Measurements from ENCODE around the gene ALS2CL. TPM values are rescaled to one million over a fixed set of nuclear protein-coding genes. Genes with fewer than 3 reads are reported as not detected.

Gene ALS2CL
- total and polyA plus RNA-seq, 7 experiments from 2014 or later = 4.2 to 41.5 (median 30.3) TPM

DNA sequence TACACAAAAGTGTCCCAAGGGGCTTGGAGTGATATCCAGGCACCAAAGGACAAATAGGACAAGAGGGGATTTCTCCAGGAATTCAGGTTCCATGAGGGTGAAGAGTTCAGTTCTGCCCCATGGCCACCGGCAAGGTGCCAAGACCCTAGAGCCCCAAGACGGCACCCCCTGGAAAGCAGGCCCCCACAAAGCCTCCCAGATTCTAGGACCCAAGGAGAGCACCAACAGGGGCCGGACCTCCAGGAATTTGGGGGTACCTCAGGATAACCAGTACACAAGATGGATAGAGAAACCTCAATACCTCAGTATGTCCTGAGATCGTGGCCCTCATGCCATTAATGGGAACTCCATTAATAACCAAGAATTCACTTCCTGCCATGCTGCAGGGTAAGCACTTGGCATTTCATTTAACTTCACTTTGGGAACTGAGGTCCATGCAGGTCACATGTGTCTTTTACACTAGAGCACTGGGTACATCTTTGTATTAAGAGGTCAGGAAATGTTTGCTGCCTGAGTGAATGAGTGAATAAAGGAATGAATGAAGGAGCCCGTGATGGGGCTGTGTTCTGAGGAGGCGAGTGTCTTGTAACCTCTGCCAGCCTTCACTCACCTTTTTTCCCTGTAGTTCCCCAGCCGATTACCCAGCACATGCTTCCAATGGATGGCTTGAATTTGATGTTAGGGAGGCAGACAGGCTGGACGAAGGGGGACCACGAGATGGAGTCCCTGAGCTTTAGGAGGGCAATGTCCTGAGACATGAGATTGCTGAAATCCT lies 39.7 kb upstream of the ALS2CL start:
- Histone ChIP-seq H3K27me3 (ENCODE audit: control insufficient read depth in 2 of 2, insufficient read depth in 2 of 2, low read length in 2 of 2) (no peaks in the 10 kb centered on the region), H3K36me3 (ENCODE audit: control insufficient read depth in 2 of 3, insufficient read depth in 3 of 3, low read length in 3 of 3) (no peaks in the 10 kb centered on the region), H3K4me1 (ENCODE audit: control insufficient read depth in 2 of 2, insufficient read depth in 2 of 2, low read length in 2 of 2) (no peaks in the 10 kb centered on the region), H3K4me3 (ENCODE audit: low read length) (no peak overlapping the region), H3K27ac (ENCODE audit: low read depth, low read length) (no peak overlapping the region), H3K9me3 (ENCODE audit: control insufficient read depth in 2 of 3, low read length in 3 of 3) (no peaks in the 10 kb centered on the region)
- Mint-ChIP-seq H3K36me3 (no peaks in the 10 kb centered on the region), H3K9me3 (no peaks in the 10 kb centered on the region), H3K27ac (peak overlapping the region in 1 of 9 donors; percentile 21), H3K27me3 (peaks cover 9 to 24% (median 24%) of the 10 kb centered on the region in 5 donors), H3K4me1 (no peaks in the 10 kb centered on the region), H3K4me3 (no peak overlapping the region)
- peak in 1 of 9 donors; percentile 3 for DNase-seq
- no peak for ATAC-seq
- ChIA-PET CTCF (no interaction called here), POLR2A (no interaction called here)
- intact Hi-C loops (cut with micrococcal nuclease) = no loop called here

DNA sequence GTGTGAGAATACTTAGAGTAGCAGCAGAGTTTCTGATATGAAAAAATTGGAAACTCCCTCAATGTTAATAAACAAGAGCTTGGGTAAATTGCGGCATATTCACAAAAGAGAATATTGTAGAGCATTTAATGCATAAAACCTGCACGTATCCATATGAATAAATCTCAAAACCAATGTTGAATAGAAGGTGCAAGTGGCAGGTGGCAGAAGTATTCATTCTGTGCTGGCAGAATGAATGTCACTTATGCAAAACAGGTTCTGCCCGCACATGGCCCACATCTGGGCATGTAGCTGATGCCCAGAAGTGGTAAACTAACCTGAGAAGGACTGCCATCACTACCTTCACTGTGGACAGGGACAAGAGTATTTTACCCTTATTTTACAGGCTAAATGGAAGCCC lies 38.3 kb upstream of the ALS2CL start:
- Mint-ChIP-seq H3K27me3 (peaks cover 5 to 20% (median 17%) of the 10 kb centered on the region in 5 donors), H3K4me3 (no peak overlapping the region), H3K4me1 (no peaks in the 10 kb centered on the region), H3K27ac (no peak overlapping the region), H3K36me3 (no peaks in the 10 kb centered on the region), H3K9me3 (no peaks in the 10 kb centered on the region)
- no peaks in the 10 kb centered on the region for H3K9me3 ChIP-seq (ENCODE audit: control insufficient read depth in 2 of 3, low read length in 3 of 3)
- ChIA-PET CTCF (no interaction called here), POLR2A (no interaction called here)
- DNase-seq (no peak), ATAC-seq (no peak)
- no peaks in the 10 kb centered on the region for H3K4me1 ChIP-seq (ENCODE audit: control insufficient read depth in 2 of 2, insufficient read depth in 2 of 2, low read length in 2 of 2)
- no peaks in the 10 kb centered on the region for H3K36me3 ChIP-seq (ENCODE audit: control insufficient read depth in 2 of 3, insufficient read depth in 3 of 3, low read length in 3 of 3)
- intact Hi-C loops (cut with micrococcal nuclease) = no loop called here
- H3K4me3 ChIP-seq (ENCODE audit: low read length) = no peak overlapping the region
- H3K27ac ChIP-seq (ENCODE audit: low read depth, low read length) = no peak overlapping the region
- no peaks in the 10 kb centered on the region for H3K27me3 ChIP-seq (ENCODE audit: control insufficient read depth in 2 of 2, insufficient read depth in 2 of 2, low read length in 2 of 2)

DNA sequence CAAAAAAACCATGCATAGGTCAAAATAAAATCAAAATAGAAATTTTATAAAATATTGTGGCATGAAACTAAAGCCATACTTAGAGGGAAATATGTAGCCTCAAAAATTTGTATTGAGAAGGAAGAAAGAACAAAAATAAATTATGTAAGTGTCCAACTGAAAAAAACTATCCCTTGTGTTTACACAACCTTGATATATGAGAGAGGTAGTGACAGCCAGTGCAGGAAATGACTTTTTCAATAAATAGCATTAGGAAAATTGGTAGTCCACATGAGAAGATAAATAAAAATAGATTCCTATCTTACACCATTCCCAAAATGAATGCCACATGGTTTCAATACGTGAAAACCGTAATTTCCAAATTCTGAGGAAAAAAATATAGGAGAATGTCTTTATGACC lies 37.3 kb upstream of the ALS2CL start:
- Mint-ChIP-seq H3K36me3 (no peaks in the 10 kb centered on the region), H3K27ac (no peak overlapping the region), H3K27me3 (peaks cover 10 to 20% (median 17%) of the 10 kb centered on the region in 5 donors), H3K4me3 (no peak overlapping the region), H3K4me1 (no peaks in the 10 kb centered on the region), H3K9me3 (no peaks in the 10 kb centered on the region)
- H3K36me3 ChIP-seq (ENCODE audit: control insufficient read depth in 2 of 3, insufficient read depth in 3 of 3, low read length in 3 of 3) = no peaks in the 10 kb centered on the region
- POLR2A ChIA-PET = no interaction called here
- DNase-seq (no peak), ATAC-seq (no peak)
- no peak overlapping the region for H3K4me3 ChIP-seq (ENCODE audit: low read length)
- H3K27ac ChIP-seq (ENCODE audit: low read depth, low read length) = no peak overlapping the region
- H3K27me3 ChIP-seq (ENCODE audit: control insufficient read depth in 2 of 2, insufficient read depth in 2 of 2, low read length in 2 of 2) = no peaks in the 10 kb centered on the region
- H3K4me1 ChIP-seq (ENCODE audit: control insufficient read depth in 2 of 2, insufficient read depth in 2 of 2, low read length in 2 of 2) = no peaks in the 10 kb centered on the region
- intact Hi-C loops (cut with micrococcal nuclease) = no loop called here
- H3K9me3 ChIP-seq (ENCODE audit: control insufficient read depth in 2 of 3, low read length in 3 of 3) = no peaks in the 10 kb centered on the region
- CTCF ChIA-PET = no interaction called here

DNA sequence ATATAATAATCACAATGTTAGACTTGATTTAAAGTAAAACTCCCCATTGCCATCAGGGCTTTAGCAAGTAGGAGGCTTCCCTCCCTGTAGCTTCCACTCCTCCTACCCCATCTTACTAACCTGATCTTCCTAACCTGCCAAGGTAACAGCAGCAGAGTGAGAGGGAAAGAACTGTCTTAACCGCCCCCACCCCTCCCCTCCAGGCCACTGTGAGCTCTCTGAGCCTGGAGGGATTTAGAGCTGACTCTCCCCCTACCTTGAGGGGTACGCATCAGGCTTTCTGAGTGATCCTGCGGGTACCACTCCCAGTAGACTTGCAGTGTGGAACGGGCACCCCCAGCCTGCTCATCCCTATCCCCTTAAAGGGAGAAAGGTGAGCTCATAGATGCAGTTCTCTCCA lies 35.6 kb upstream of the ALS2CL start:
- POLR2A ChIA-PET = no interaction called here

DNA sequence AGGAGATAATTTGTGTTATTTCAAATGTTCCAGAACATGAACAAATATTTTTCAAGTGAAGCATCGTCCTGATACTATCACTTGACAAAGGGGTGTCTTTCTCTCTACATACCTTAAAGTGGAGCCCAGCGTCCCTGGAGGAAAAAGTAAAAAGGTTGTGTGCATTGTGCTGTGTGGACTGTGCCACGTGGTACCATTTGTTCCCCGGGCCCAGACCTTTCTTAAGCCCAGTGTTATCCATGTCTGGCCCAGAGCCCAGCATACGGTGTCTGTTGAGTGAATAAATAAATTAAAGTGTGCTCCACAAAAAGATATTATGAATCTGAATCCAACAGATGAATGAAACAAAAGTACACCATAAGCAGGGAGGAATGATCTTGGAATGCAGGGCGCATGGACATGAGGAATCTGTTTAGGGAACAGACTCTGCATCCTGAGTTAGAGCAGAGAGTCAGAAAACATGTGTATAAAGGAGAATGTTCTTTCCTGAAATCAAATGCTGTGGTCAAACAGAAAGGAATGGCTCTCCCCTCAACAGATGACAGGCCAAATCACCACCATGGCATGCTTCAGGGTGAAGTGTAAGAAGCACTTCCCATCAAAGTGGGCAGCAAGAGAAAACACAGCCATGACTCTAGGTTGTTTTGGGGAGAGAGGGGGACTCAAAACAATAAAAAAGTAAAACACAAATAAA lies 32.3 kb upstream of the ALS2CL start:
- ATAC-seq = no peak
- H3K27ac ChIP-seq (ENCODE audit: low read depth, low read length) = no peak overlapping the region
- intact Hi-C loops (cut with micrococcal nuclease) = no loop called here
- Mint-ChIP-seq H3K36me3 (peaks cover 0 to 3% (median 0%) of the 10 kb centered on the region in 5 donors), H3K4me1 (peaks cover 0 to 2% (median 0%) of the 10 kb centered on the region in 7 donors), H3K27me3 (peaks cover 11 to 26% (median 16%) of the 10 kb centered on the region in 5 donors), H3K27ac (no peak overlapping the region), H3K4me3 (no peak overlapping the region), H3K9me3 (peaks cover 0 to 3% (median 0%) of the 10 kb centered on the region in 11 donors)
- H3K36me3 ChIP-seq (ENCODE audit: control insufficient read depth in 2 of 3, insufficient read depth in 3 of 3, low read length in 3 of 3) = no peaks in the 10 kb centered on the region
- no peaks in the 10 kb centered on the region for H3K9me3 ChIP-seq (ENCODE audit: control insufficient read depth in 2 of 3, low read length in 3 of 3)
- H3K4me3 ChIP-seq (ENCODE audit: low read length) = no peak overlapping the region
- DNase-seq = no peak
- no peaks in the 10 kb centered on the region for H3K27me3 ChIP-seq (ENCODE audit: control insufficient read depth in 2 of 2, insufficient read depth in 2 of 2, low read length in 2 of 2)
- H3K4me1 ChIP-seq (ENCODE audit: control insufficient read depth in 2 of 2, insufficient read depth in 2 of 2, low read length in 2 of 2) = no peaks in the 10 kb centered on the region
- POLR2A ChIA-PET = no interaction called here
- CTCF ChIA-PET = interaction anchor here (1.0 kb wide), 1 partner anchor 9 kb away, joined by 3 read pairs; no protein-coding TSS in a partner anchor

More for the DNA sequence above, 35.6 kb upstream of the ALS2CL start:
- Histone ChIP-seq H3K36me3 (ENCODE audit: control insufficient read depth in 2 of 3, insufficient read depth in 3 of 3, low read length in 3 of 3) (no peaks in the 10 kb centered on the region), H3K4me1 (ENCODE audit: control insufficient read depth in 2 of 2, insufficient read depth in 2 of 2, low read length in 2 of 2) (no peaks in the 10 kb centered on the region), H3K27ac (ENCODE audit: low read depth, low read length) (no peak overlapping the region), H3K9me3 (ENCODE audit: control insufficient read depth in 2 of 3, low read length in 3 of 3) (no peaks in the 10 kb centered on the region), H3K27me3 (ENCODE audit: control insufficient read depth in 2 of 2, insufficient read depth in 2 of 2, low read length in 2 of 2) (no peaks in the 10 kb centered on the region), H3K4me3 (ENCODE audit: low read length) (no peak overlapping the region)
- no peaks in the 10 kb centered on the region for H3K4me1 Mint-ChIP-seq
- no peak overlapping the region for H3K27ac Mint-ChIP-seq
- H3K9me3 Mint-ChIP-seq = no peaks in the 10 kb centered on the region
- peaks cover 13 to 20% (median 15%) of the 10 kb centered on the region in 5 donors for H3K27me3 Mint-ChIP-seq
- CTCF ChIA-PET = no interaction called here
- no peak overlapping the region for H3K4me3 Mint-ChIP-seq
- no peaks in the 10 kb centered on the region for H3K36me3 Mint-ChIP-seq
- intact Hi-C loops (cut with micrococcal nuclease) = no loop called here
- ATAC-seq (no peak), DNase-seq (no peak)

DNA sequence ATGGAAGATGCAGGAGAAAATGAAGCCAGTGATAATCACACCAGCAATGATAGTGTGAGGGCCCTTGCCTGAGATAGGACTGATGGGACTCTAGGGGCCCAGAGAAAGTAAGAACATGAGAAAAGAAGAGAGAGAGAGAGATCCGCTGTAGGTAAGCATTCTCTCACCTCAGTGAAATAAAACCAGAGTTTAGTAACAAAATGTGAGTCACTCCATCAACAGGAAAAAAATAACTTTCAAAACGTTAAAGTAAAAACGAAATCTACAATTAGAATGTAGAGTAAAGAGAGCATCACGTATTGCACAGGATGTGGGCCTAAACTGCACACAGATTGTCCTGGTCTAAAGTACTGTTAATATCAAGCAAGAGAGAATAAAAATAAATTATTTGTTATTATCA lies 30.9 kb upstream of the ALS2CL start:
- no peak for ATAC-seq

More for the DNA sequence above, 30.9 kb upstream of the ALS2CL start:
- no peak for DNase-seq
- Mint-ChIP-seq H3K27ac (no peak overlapping the region), H3K4me1 (peaks cover 0 to 2% (median 0%) of the 10 kb centered on the region in 7 donors), H3K36me3 (peaks cover 0 to 5% (median 0%) of the 10 kb centered on the region in 5 donors), H3K27me3 (peaks cover 11 to 27% (median 17%) of the 10 kb centered on the region in 5 donors), H3K4me3 (no peak overlapping the region), H3K9me3 (peaks cover 0 to 3% (median 0%) of the 10 kb centered on the region in 11 donors)
- Histone ChIP-seq H3K9me3 (ENCODE audit: control insufficient read depth in 2 of 3, low read length in 3 of 3) (no peaks in the 10 kb centered on the region), H3K27me3 (ENCODE audit: control insufficient read depth in 2 of 2, insufficient read depth in 2 of 2, low read length in 2 of 2) (no peaks in the 10 kb centered on the region), H3K27ac (ENCODE audit: low read depth, low read length) (no peak overlapping the region), H3K36me3 (ENCODE audit: control insufficient read depth in 2 of 3, insufficient read depth in 3 of 3, low read length in 3 of 3) (no peaks in the 10 kb centered on the region), H3K4me3 (ENCODE audit: low read length) (no peak overlapping the region), H3K4me1 (ENCODE audit: control insufficient read depth in 2 of 2, insufficient read depth in 2 of 2, low read length in 2 of 2) (no peaks in the 10 kb centered on the region)
- ChIA-PET CTCF (interaction anchor here (0.6 kb wide), 1 partner anchor 122 kb away, joined by 3 read pairs; no protein-coding TSS in a partner anchor), POLR2A (no interaction called here)
- intact Hi-C loops (cut with micrococcal nuclease) = no loop called here
